Measurements from ENCODE around the gene RTN4IP1.
"Not testable (repeated sequence)": the region's sequence is repeated elsewhere in the genome, so short reads cannot be mapped to it uniquely, and the experiment has no call there.

The RTN4IP1 gene

GRCh38 chr6:106629103-106629858, at the start of gene RTN4IP1, which contains the start of gene QRSL1:
TSS of gene RTN4IP1 (minus strand) at chr6:106629498. CDS start at chr6:106629021, 477 bp downstream.
TSS of gene QRSL1 (plus strand) at chr6:106629578. CDS start at chr6:106629682, 104 bp downstream.
- peak; percentile 14 for DNase-seq

GRCh38 chr6:106677282-106677681, 48.0 kb upstream of the RTN4IP1 start:
- DNase-seq, result no peak

GRCh38 chr6:106674541-106675229, 45.4 kb upstream of the RTN4IP1 start:
- no peak for DNase-seq

- DNase-seq, result no peak
These were observed 42.4 kb upstream of the RTN4IP1 start for GRCh38 chr6:106671651-106672050.

- DNase-seq, result no peak
These were observed 40.9 kb upstream of the RTN4IP1 start for GRCh38 chr6:106670236-106670635.

- DNase-seq, result no peak
These were observed 37.7 kb upstream of the RTN4IP1 start for GRCh38 chr6:106667022-106667402.

GRCh38 chr6:106666282-106667021, 37.2 kb upstream of the RTN4IP1 start:
- no peak for DNase-seq

GRCh38 chr6:106662458-106662857, 33.2 kb upstream of the RTN4IP1 start:
- DNase-seq, result no peak

- DNase-seq, result no peak
These were observed 30.6 kb upstream of the RTN4IP1 start for GRCh38 chr6:106659859-106660258.

- DNase-seq, result no peak
These were observed 29.2 kb upstream of the RTN4IP1 start for GRCh38 chr6:106658469-106658868.

- DNase-seq, result no peak
These were observed 19.5 kb upstream of the RTN4IP1 start for GRCh38 chr6:106648651-106649308.

- DNase-seq, result no peak
These were observed 13.8 kb upstream of the RTN4IP1 start for GRCh38 chr6:106643061-106643460.

- no peak for DNase-seq
These were observed 13.2 kb upstream of the RTN4IP1 start for GRCh38 chr6:106642476-106642875.

- no peak for DNase-seq
These were observed 10.5 kb upstream of the RTN4IP1 start for GRCh38 chr6:106639812-106640211.

GRCh38 chr6:106637717-106638341, 8.5 kb upstream of the RTN4IP1 start:
- no peak for DNase-seq

- no peak for DNase-seq
These were observed 7.9 kb upstream of the RTN4IP1 start for GRCh38 chr6:106637051-106637716.

- no peak for DNase-seq
These were observed 5.3 kb upstream of the RTN4IP1 start for GRCh38 chr6:106634565-106634964.

- no peak for DNase-seq
These were observed 2.0 kb upstream of the RTN4IP1 start for GRCh38 chr6:106631346-106631745.

GRCh38 chr6:106630366-106630765, 1.1 kb upstream of the RTN4IP1 start:
- DNase-seq, result no peak

- DNase-seq, result no peak
These were observed 513 bp upstream of the RTN4IP1 start for GRCh38 chr6:106629859-106630163.

GRCh38 chr6:106628658-106629102, 618 bp downstream of the RTN4IP1 start:
- DNase-seq, result no peak

- not testable (repeated sequence) for DNase-seq
These were observed 1.5 kb downstream of the RTN4IP1 start for GRCh38 chr6:106627760-106628159.
